Common myeloid progenitor, CD34-positive (primary cell): ENCODE measurements around the gene MAGI1.

Experiments used
- CTCF ChIA-PET: fragments of 350-600 bp; sonication (Branson Sonifier 250); formaldehyde crosslinking; loops from one replicate; lab custom pipeline; 2021; ENCODE audit warnings: antibody characterized with exemption; lab: Charles Lee
- POLR2A ChIA-PET: fragments of 350-600 bp; sonication (Branson Sonifier 250); formaldehyde crosslinking; loops from one replicate; lab custom pipeline; 2021; ENCODE audit warnings: antibody characterized with exemption; lab: Charles Lee
- DNase-seq, 3 donors: peaks; one replicate each; pipeline versions ENCODE4 v3.0.0 to v3.0.0-alpha.2; 2013
- H3K27ac ChIP-seq, 2 experiments: 1 replicate in 1 of 2; 2 replicates in 1 of 2; pipeline ENCODE4 v1.7.0; 2013; ENCODE audit warnings: inconsistent platforms in 2 of 2, low read length in 2 of 2, mild to moderate bottlenecking in 2 of 2, low read depth in 1 of 2, moderate library complexity in 1 of 2; ENCODE audit not compliant: severe bottlenecking in 2 of 2, insufficient read depth in 1 of 2, poor library complexity in 1 of 2
- H3K27me3 ChIP-seq, 5 experiments: replicated peaks in 2 of 5; 1 replicate in 3 of 5; 2 replicates in 2 of 5; pipeline versions ENCODE4 v1.6.1 to v1.7.0; 2013; ENCODE audit warnings: low read length in 4 of 5, mild to moderate bottlenecking in 2 of 5, moderate library complexity in 2 of 5, inconsistent platforms in 1 of 5; ENCODE audit not compliant: insufficient read depth in 5 of 5, control insufficient read depth in 4 of 5
- H3K36me3 ChIP-seq, 4 experiments: 1 replicate in 2 of 4; 2 replicates in 2 of 4; pipeline versions ENCODE4 v1.6.1 to v1.7.0; 2013; ENCODE audit warnings: low read length in 3 of 4, control low read depth in 1 of 4, mild to moderate bottlenecking in 1 of 4; ENCODE audit not compliant: control insufficient read depth in 4 of 4, insufficient read depth in 4 of 4
- H3K4me1 ChIP-seq, 4 experiments: 1 replicate in 3 of 4; 2 replicates in 1 of 4; pipeline versions ENCODE4 v1.6.1 to v1.7.1; 2013; ENCODE audit warnings: low read length in 3 of 4, mild to moderate bottlenecking in 3 of 4, control low read depth in 1 of 4, inconsistent platforms in 1 of 4, moderate library complexity in 1 of 4; ENCODE audit not compliant: control insufficient read depth in 4 of 4, insufficient read depth in 4 of 4; ENCODE audit errors: control extremely low read depth in 1 of 4
- H3K4me3 ChIP-seq, 7 experiments: 1 replicate in 4 of 7; 2 replicates in 3 of 7; pipeline versions ENCODE4 v1.5.1 to v1.7.0; 2013; ENCODE audit warnings: mild to moderate bottlenecking in 7 of 7, low read length in 6 of 7, moderate library complexity in 6 of 7, inconsistent platforms in 2 of 7, low read depth in 2 of 7, control low read depth in 1 of 7; ENCODE audit not compliant: insufficient read depth in 4 of 7, control insufficient read depth in 1 of 7; ENCODE audit errors: extremely low read depth in 1 of 7
- H3K9me3 ChIP-seq, 5 experiments: 1 replicate in 4 of 5; 2 replicates in 1 of 5; pipeline versions ENCODE4 v1.6.1 to v1.7.1; 2013; ENCODE audit warnings: low read length in 4 of 5, mild to moderate bottlenecking in 2 of 5, inconsistent platforms in 1 of 5, low read depth in 1 of 5, moderate library complexity in 1 of 5; ENCODE audit not compliant: control insufficient read depth in 4 of 5, insufficient read depth in 2 of 5; ENCODE audit errors: control extremely low read depth in 1 of 5
- WGBS: methylation state at CpG from one replicate; pipeline ENCODE4 v1.1.5; 2013; ENCODE audit not compliant: insufficient coverage; 5-methylcytosine and 5-hydroxymethylcytosine counted together

MAGI1 gene

GRCh38 chr3:66039590-66039887 lies 821 bp upstream of the MAGI1 start:
- Histone ChIP-seq H3K9me3 (no peaks in the 10 kb centered on the region), H3K4me1 (peaks cover 0 to 24% (median 23%) of the 10 kb centered on the region in 4 experiments), H3K36me3 (no peaks in the 10 kb centered on the region), H3K27me3 (peaks cover 5 to 74% (median 39%) of the 10 kb centered on the region in 5 experiments), H3K27ac (no peak overlapping the region), H3K4me3 (peak overlapping the region in 5 of 7 experiments; percentile 56 to 82 (median 74))
- ChIA-PET POLR2A (no interaction called here), CTCF (no interaction called here)
- DNase-seq, result peak in 2 of 3 donors; percentile 3 to 11
- under 1% methylated on average over 16 of the region's 20 CpGs for WGBS

- ChIA-PET POLR2A (no interaction called here), CTCF (interaction anchor here (0.7 kb wide), 1 partner anchor 101 kb away, joined by 3 read pairs; no protein-coding TSS in a partner anchor)
- H3K4me1 ChIP-seq, result peaks cover 0 to 24% (median 23%) of the 10 kb centered on the region in 4 experiments
- peaks cover 5 to 74% (median 39%) of the 10 kb centered on the region in 5 experiments for H3K27me3 ChIP-seq
- 0% methylated on average over 18 of the region's 25 CpGs for WGBS
- no peaks in the 10 kb centered on the region for H3K36me3 ChIP-seq
- H3K9me3 ChIP-seq, result no peaks in the 10 kb centered on the region
- no peak overlapping the region for H3K27ac ChIP-seq
- H3K4me3 ChIP-seq, result peak overlapping the region; percentile 56 to 82 (median 73)
- no peak for DNase-seq
These were observed 363 bp downstream of the MAGI1 start for GRCh38 chr3:66038384-66038725.

GRCh38 chr3:66037986-66038369 lies 740 bp downstream of the MAGI1 start:
- Histone ChIP-seq H3K4me1 (peaks cover 0 to 24% (median 23%) of the 10 kb centered on the region in 4 experiments), H3K27ac (no peak overlapping the region), H3K27me3 (peaks cover 5 to 74% (median 39%) of the 10 kb centered on the region in 5 experiments), H3K9me3 (no peaks in the 10 kb centered on the region), H3K36me3 (no peaks in the 10 kb centered on the region), H3K4me3 (peak overlapping the region; percentile 56 to 82 (median 73))
- ChIA-PET CTCF (interaction anchor here (0.7 kb wide), 1 partner anchor 101 kb away, joined by 3 read pairs; no protein-coding TSS in a partner anchor), POLR2A (no interaction called here)
- peak; percentile 2 to 60 (median 59) for DNase-seq
- WGBS, result 0% methylated on average over 27 of the region's 31 CpGs

- Histone ChIP-seq H3K4me1 (peaks cover 0 to 24% (median 23%) of the 10 kb centered on the region in 4 experiments), H3K27ac (no peak overlapping the region), H3K27me3 (peaks cover 5 to 69% (median 35%) of the 10 kb centered on the region in 5 experiments), H3K4me3 (peak overlapping the region; percentile 56 to 82 (median 73)), H3K9me3 (no peaks in the 10 kb centered on the region), H3K36me3 (no peaks in the 10 kb centered on the region)
- POLR2A ChIA-PET, result no interaction called here
- 3% methylated on average over 24 of the region's 33 CpGs for WGBS
- DNase-seq, result peak; percentile 23 to 57 (median 47)
- CTCF ChIA-PET, result no interaction called here
These were observed 1.3 kb downstream of the MAGI1 start for GRCh38 chr3:66037330-66037985.

- POLR2A ChIA-PET, result no interaction called here
- peaks cover 0 to 24% (median 23%) of the 10 kb centered on the region in 4 experiments for H3K4me1 ChIP-seq
- H3K36me3 ChIP-seq, result no peaks in the 10 kb centered on the region
- CTCF ChIA-PET, result no interaction called here
- 96% methylated on average over 8 of the region's 9 CpGs for WGBS
- DNase-seq, result no peak
- no peak overlapping the region for H3K4me3 ChIP-seq
- no peaks in the 10 kb centered on the region for H3K9me3 ChIP-seq
- H3K27ac ChIP-seq, result no peak overlapping the region
- peaks cover 5 to 65% (median 34%) of the 10 kb centered on the region in 5 experiments for H3K27me3 ChIP-seq
These were observed 2.1 kb downstream of the MAGI1 start for GRCh38 chr3:66036586-66037148.

DNA sequence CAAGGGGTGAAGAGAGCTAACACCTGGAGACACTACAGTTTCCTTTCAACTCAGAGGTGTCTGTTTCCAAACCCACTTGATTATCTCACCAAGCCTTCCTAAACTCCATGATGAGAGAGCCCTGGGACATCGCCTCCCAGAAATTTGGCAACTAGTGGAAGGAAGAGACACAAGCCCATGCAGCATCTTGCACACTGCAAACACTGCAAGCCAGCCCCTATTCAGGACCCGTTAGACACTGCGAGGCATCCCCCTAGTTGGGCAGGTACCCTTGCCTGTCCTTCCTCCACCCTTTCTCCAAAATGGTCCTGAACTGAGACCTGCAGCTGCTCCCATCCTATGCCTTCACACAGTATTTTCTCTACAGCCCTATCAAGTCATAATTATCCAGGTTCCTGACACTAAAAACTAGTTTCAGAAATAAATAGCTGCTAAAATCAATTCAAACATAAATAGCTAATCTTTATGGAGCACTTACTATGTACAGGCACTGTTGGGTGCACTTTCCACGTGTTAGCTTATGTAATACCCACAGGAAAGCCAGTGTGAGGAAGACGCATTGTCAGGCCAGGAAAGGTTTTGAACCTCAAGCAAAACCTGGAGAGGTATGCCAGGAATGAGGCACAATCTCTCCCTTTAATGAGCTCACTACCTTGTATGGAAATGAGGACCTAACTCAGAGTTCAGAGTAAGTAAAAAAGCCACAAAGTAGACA lies 2.8 kb downstream of the MAGI1 start:
- H3K36me3 ChIP-seq, result no peaks in the 10 kb centered on the region
- WGBS, result 66% methylated on average over 5 of the region's 5 CpGs
- no peak overlapping the region for H3K4me3 ChIP-seq
- no peak for DNase-seq
- CTCF ChIA-PET, result no interaction called here
- no peak overlapping the region for H3K27ac ChIP-seq
- POLR2A ChIA-PET, result no interaction called here
- no peaks in the 10 kb centered on the region for H3K9me3 ChIP-seq
- H3K4me1 ChIP-seq, result peaks cover 0 to 24% (median 23%) of the 10 kb centered on the region in 4 experiments
- H3K27me3 ChIP-seq, result peaks cover 5 to 61% (median 28%) of the 10 kb centered on the region in 5 experiments
